Vagina (tissue), 2 donors: ENCODE results near the gene LRIG2. TPM values are rescaled to one million over a fixed set of nuclear protein-coding genes. Genes with fewer than 3 reads are reported as not detected.

Experiments
- DNase-seq, 2 donors: peaks; one replicate each; pipeline ENCODE4 v3.0.0-alpha.2; 2017; ENCODE audit errors: extremely low spot score in 2 of 2
- H3K27ac ChIP-seq: fragments of 200-600 bp; sonication (generic); one replicate; pipeline ENCODE4 v1.5.1; 2019
- H3K27me3 ChIP-seq: fragments of 200-600 bp; sonication (generic); one replicate; pipeline ENCODE4 v1.5.1; 2019
- H3K36me3 ChIP-seq, 2 donors: fragments of 200-600 bp; sonication (generic); one replicate each; pipeline ENCODE4 v1.5.1; 2017 to 2019
- H3K4me1 ChIP-seq: fragments of 200-600 bp; sonication (generic); one replicate; pipeline ENCODE4 v1.5.1; 2019
- H3K4me3 ChIP-seq, 2 donors: fragments of 200-600 bp; sonication (generic); 1 replicate in 1 of 2; 2 replicates in 1 of 2; pipeline ENCODE4 v1.5.1; 2016 to 2019
- H3K9me3 ChIP-seq: fragments of 200-600 bp; sonication (generic); one replicate; pipeline ENCODE4 v1.5.1; 2019
- POLR2A ChIP-seq, 2 donors: fragments of 450-650 bp; IDR thresholded peaks; one replicate each; pipeline ENCODE4 v1.6.1; 2017; ENCODE audit warnings: antibody characterized with exemption in 2 of 2, mild to moderate bottlenecking in 2 of 2, moderate library complexity in 2 of 2
- POLR2AphosphoS5 ChIP-seq, 2 donors: sonication (generic); formaldehyde crosslinking; IDR thresholded peaks; one replicate each; pipeline ENCODE4 v1.9.0; 2017; ENCODE audit warnings: antibody characterized with exemption in 2 of 2, mild to moderate bottlenecking in 2 of 2, low read depth in 1 of 2; ENCODE audit not compliant: insufficient read depth in 1 of 2
- intact Hi-C: fragments of 100-400 bp; cut with DNase I; formaldehyde crosslinking; loops from one replicate; pipeline ENCODE4 v1.15.1; 2023
- total RNA-seq: library from RNA; depleted of rRNA; stranded (reverse); fragments of >200 nt; gene quantifications from one replicate; pipeline ENCODE4 v1.2.3, GENCODE V29; 2016
- TF ChIP-seq, protein P1 (sequence below), 3 experiments: fragments of 450-650 bp in 2 of 3; fragments of 200-600 bp in 1 of 3; sonication (generic) in 1 of 3; IDR thresholded peaks; one replicate each; pipeline ENCODE4 v1.5.1; 2017 to 2019; ENCODE audit warnings: antibody characterized with exemption in 3 of 3, mild to moderate bottlenecking in 2 of 3, moderate library complexity in 2 of 3

The LRIG2 gene
- total RNA-seq, 1 donor from 2014 or later, result 43.0 TPM

GRCh38 chr1:113086541-113086940 lies 13.5 kb downstream of the LRIG2 start:
- intact Hi-C loops, result no loop called here
- no peaks in the 10 kb centered on the region for H3K4me1 ChIP-seq
- no peak overlapping the region for H3K27ac ChIP-seq
- no peaks in the 10 kb centered on the region for H3K9me3 ChIP-seq
- no peak overlapping the region for H3K4me3 ChIP-seq
- no peak for TF ChIP-seq POLR2AphosphoS5 (IDR thresholded peaks at IDR 0.05; ENCODE audit: insufficient read depth in 1 of 2, low read depth in 1 of 2)
- H3K27me3 ChIP-seq, result no peaks in the 10 kb centered on the region
- DNase-seq, result no peak
- no peaks in the 10 kb centered on the region for H3K36me3 ChIP-seq

- no peak for DNase-seq
Measured at GRCh38 chr1:113088972-113089371, 16.0 kb downstream of the LRIG2 start.

DNA sequence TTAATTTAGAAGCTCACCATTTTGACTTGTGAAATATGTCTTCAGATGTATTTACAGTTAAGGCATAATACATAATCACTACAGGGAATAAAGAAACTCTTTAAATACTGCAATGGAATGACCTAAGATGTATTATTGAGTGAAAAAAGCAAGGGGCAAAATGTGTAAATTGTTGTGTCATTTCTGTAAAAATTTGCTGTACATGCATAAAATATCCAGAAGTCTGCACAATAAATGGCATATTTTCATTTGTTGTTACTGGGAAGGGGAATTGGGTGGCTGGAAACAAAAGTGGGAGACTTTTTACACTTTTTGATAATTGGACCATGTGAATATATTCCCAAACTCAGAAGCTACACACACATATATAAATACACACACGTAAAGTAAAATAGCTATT lies 17.1 kb downstream of the LRIG2 start:
- no peak for DNase-seq
- Histone ChIP-seq H3K36me3 (peaks cover 0 to 22% of the 10 kb centered on the region in 2 donors), H3K27me3 (no peaks in the 10 kb centered on the region), H3K4me1 (no peaks in the 10 kb centered on the region), H3K27ac (no peak overlapping the region), H3K9me3 (no peaks in the 10 kb centered on the region), H3K4me3 (no peak overlapping the region)
- intact Hi-C loops, result no loop called here
- TF ChIP-seq POLR2AphosphoS5 (IDR thresholded peaks at IDR 0.05; ENCODE audit: insufficient read depth in 1 of 2, low read depth in 1 of 2) (no peak), POLR2A (IDR thresholded peaks at IDR 0.05) (no peak)
- TF ChIP-seq, protein P1, sequence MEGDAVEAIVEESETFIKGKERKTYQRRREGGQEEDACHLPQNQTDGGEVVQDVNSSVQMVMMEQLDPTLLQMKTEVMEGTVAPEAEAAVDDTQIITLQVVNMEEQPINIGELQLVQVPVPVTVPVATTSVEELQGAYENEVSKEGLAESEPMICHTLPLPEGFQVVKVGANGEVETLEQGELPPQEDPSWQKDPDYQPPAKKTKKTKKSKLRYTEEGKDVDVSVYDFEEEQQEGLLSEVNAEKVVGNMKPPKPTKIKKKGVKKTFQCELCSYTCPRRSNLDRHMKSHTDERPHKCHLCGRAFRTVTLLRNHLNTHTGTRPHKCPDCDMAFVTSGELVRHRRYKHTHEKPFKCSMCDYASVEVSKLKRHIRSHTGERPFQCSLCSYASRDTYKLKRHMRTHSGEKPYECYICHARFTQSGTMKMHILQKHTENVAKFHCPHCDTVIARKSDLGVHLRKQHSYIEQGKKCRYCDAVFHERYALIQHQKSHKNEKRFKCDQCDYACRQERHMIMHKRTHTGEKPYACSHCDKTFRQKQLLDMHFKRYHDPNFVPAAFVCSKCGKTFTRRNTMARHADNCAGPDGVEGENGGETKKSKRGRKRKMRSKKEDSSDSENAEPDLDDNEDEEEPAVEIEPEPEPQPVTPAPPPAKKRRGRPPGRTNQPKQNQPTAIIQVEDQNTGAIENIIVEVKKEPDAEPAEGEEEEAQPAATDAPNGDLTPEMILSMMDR (IDR thresholded peaks at IDR 0.05), result no peak

More at GRCh38 chr1:113088972-113089371, 16.0 kb downstream of the LRIG2 start:
- intact Hi-C loops, result no loop called here
- TF ChIP-seq POLR2AphosphoS5 (IDR thresholded peaks at IDR 0.05; ENCODE audit: insufficient read depth in 1 of 2, low read depth in 1 of 2) (no peak), POLR2A (IDR thresholded peaks at IDR 0.05) (no peak)
- TF ChIP-seq, protein P1 (IDR thresholded peaks at IDR 0.05), result no peak
- Histone ChIP-seq H3K27ac (no peak overlapping the region), H3K27me3 (no peaks in the 10 kb centered on the region), H3K36me3 (peaks cover 0 to 12% of the 10 kb centered on the region in 2 donors), H3K4me3 (no peak overlapping the region), H3K4me1 (no peaks in the 10 kb centered on the region), H3K9me3 (no peaks in the 10 kb centered on the region)

- Histone ChIP-seq H3K27me3 (no peaks in the 10 kb centered on the region), H3K4me3 (no peak overlapping the region), H3K27ac (no peak overlapping the region), H3K4me1 (no peaks in the 10 kb centered on the region), H3K36me3 (peaks cover 0 to 43% of the 10 kb centered on the region in 2 donors), H3K9me3 (no peaks in the 10 kb centered on the region)
- TF ChIP-seq POLR2AphosphoS5 (IDR thresholded peaks at IDR 0.05; ENCODE audit: insufficient read depth in 1 of 2, low read depth in 1 of 2), result no peak
- TF ChIP-seq, protein P1 (IDR thresholded peaks at IDR 0.05), result no peak
- no peak for TF ChIP-seq POLR2A (IDR thresholded peaks at IDR 0.05)
- intact Hi-C loops, result no loop called here
- DNase-seq, result no peak
Measured at GRCh38 chr1:113091988-113092594, 19.1 kb downstream of the LRIG2 start.

DNA sequence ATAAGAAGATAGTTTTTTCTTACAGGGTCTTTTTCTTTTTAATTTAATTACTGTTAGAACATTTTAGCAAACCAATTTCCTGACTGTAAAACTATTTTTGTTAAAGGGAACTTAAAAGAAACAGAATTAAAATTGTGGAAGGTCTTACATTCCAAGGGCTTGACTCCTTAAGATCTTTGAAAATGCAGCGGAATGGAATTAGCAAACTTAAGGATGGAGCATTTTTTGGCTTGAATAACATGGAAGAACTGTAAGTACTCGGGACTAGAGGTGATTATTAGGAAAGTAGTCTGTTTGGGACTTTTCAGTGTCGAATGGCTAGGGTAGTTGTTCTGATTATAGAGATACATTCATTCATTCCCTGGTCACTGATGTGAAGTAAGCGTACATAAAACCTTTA lies 21.5 kb downstream of the LRIG2 start:
- DNase-seq, result no peak
- no peak for TF ChIP-seq POLR2AphosphoS5 (IDR thresholded peaks at IDR 0.05; ENCODE audit: insufficient read depth in 1 of 2, low read depth in 1 of 2)
- TF ChIP-seq POLR2A (IDR thresholded peaks at IDR 0.05), result no peak
- TF ChIP-seq, protein P1 (IDR thresholded peaks at IDR 0.05), result no peak
- peaks cover 0 to 66% of the 10 kb centered on the region in 2 donors for H3K36me3 ChIP-seq
- H3K4me3 ChIP-seq, result no peak overlapping the region
- H3K27ac ChIP-seq, result no peak overlapping the region
- H3K9me3 ChIP-seq, result no peaks in the 10 kb centered on the region
- intact Hi-C loops, result no loop called here
- no peaks in the 10 kb centered on the region for H3K4me1 ChIP-seq
- H3K27me3 ChIP-seq, result no peaks in the 10 kb centered on the region
